GM23338 (cell line): ENCODE measurements around the gene RHO.

Experiments
- CREB1 ChIP-seq: fragments of 250-450 bp; sonication (Bioruptor Pico); IDR thresholded peaks from 2 replicates; pipeline ENCODE4 v1.5.0; 2020; ENCODE audit warnings: low read depth, mild to moderate bottlenecking, moderate library complexity
- CTCF ChIP-seq, 2 experiments: fragments of 200-600 bp in 1 of 2; sonication (generic) in 1 of 2; conservative IDR thresholded peaks; 2 replicates each; pipeline versions ENCODE4 v1.5.1 to v1.6.1; 2016 to 2017; ENCODE audit warnings: antibody characterized with exemption in 2 of 2, low read depth in 2 of 2, mild to moderate bottlenecking in 2 of 2, moderate library complexity in 1 of 2
- ETS1 ChIP-seq: IDR thresholded peaks from 2 replicates; pipeline ENCODE4 v1.6.1; 2016; ENCODE audit warnings: antibody characterized with exemption
- EZH2 ChIP-seq: fragments of 200-600 bp; sonication (generic); IDR thresholded peaks from one replicate; pipeline ENCODE4 v1.8.0; 2017; ENCODE audit warnings: antibody characterized with exemption, mild to moderate bottlenecking, low read depth; ENCODE audit not compliant: unreplicated experiment
- EZH2phosphoT487 ChIP-seq: fragments of 200-600 bp; sonication (generic); IDR thresholded peaks from one replicate; pipeline ENCODE4 v1.8.1; 2018; ENCODE audit warnings: antibody characterized with exemption; ENCODE audit not compliant: unreplicated experiment
- JUNB ChIP-seq: IDR thresholded peaks from one replicate; pipeline ENCODE4 v1.6.1; 2016; ENCODE audit warnings: antibody characterized with exemption; ENCODE audit not compliant: unreplicated experiment
- NANOG ChIP-seq: IDR thresholded peaks from 2 replicates; pipeline ENCODE4 v1.6.1; 2016; ENCODE audit warnings: antibody characterized with exemption, borderline replicate concordance
- POLR2AphosphoS5 ChIP-seq: IDR thresholded peaks from 2 replicates; pipeline ENCODE4 v1.6.1; 2016; ENCODE audit warnings: antibody characterized with exemption, low read depth
- REST ChIP-seq: IDR thresholded peaks from one replicate; pipeline ENCODE4 v1.6.1; 2018; ENCODE audit warnings: antibody characterized with exemption; ENCODE audit not compliant: unreplicated experiment
- STAT1 ChIP-seq: IDR thresholded peaks from one replicate; pipeline ENCODE4 v1.6.1; 2016; ENCODE audit warnings: antibody characterized with exemption; ENCODE audit not compliant: unreplicated experiment
- ZNF114 ChIP-seq: fragments of 250-450 bp; sonication (Bioruptor Pico); IDR thresholded peaks from 2 replicates; pipeline ENCODE4 v1.5.0; 2020; ENCODE audit warnings: mild to moderate bottlenecking, moderate library complexity
- ZNF331 ChIP-seq: fragments of 250-450 bp; sonication (Bioruptor Pico); IDR thresholded peaks from 2 replicates; pipeline ENCODE4 v1.5.0; 2020; ENCODE audit warnings: low read depth, mild to moderate bottlenecking, moderate library complexity
- ZNF462 ChIP-seq: fragments of 250-450 bp; sonication (Bioruptor Pico); IDR thresholded peaks from 2 replicates; pipeline ENCODE4 v1.5.0; 2020; ENCODE audit warnings: mild to moderate bottlenecking, moderate library complexity

GRCh38 chr3:129505341-129505740 is 23.1 kb upstream of the RHO start:
- TF ChIP-seq EZH2 (no peak), CTCF (conservative IDR thresholded peaks at IDR 0.05; ENCODE audit: low read depth in 2 of 2) (no peak), STAT1 (no peak), POLR2AphosphoS5 (no peak), CREB1 (CRISPR knock-in tag) (no peak), REST (no peak), EZH2phosphoT487 (no peak), ETS1 (no peak), JUNB (no peak), ZNF331 (no peak), NANOG (no peak), ZNF114 (CRISPR knock-in tag) (no peak), ZNF462 (CRISPR knock-in tag) (no peak)
